GM03348 (cell line): ENCODE data around the gene CUX1.
"Not testable (repeated sequence)": the region's sequence is repeated elsewhere in the genome, so short reads cannot be mapped to it uniquely, and the experiment has no call there.

Experiments used
- DNase-seq: peaks from one replicate; pipeline ENCODE4 v3.0.0; 2012; ENCODE audit warnings: low spot score

The CUX1 gene

GRCh38 chr7:102046373-102047117 is 229.1 kb downstream of the CUX1 start:
- DNase-seq: no peak

- DNase-seq: no peak
Measured at GRCh38 chr7:102047167-102047566, 229.7 kb downstream of the CUX1 start.

GRCh38 chr7:102049765-102050164 is 232.3 kb downstream of the CUX1 start:
- no peak for DNase-seq

GRCh38 chr7:102050864-102051460 is 233.5 kb downstream of the CUX1 start:
- DNase-seq: no peak

- DNase-seq: not testable (repeated sequence)
Measured at GRCh38 chr7:102051736-102052135, 234.3 kb downstream of the CUX1 start.

GRCh38 chr7:102054158-102054557 is 236.7 kb downstream of the CUX1 start:
- no peak for DNase-seq

- no peak for DNase-seq
Measured at GRCh38 chr7:102055181-102055976, 238.0 kb downstream of the CUX1 start.

- no peak for DNase-seq
Measured at GRCh38 chr7:102059524-102059923, 242.1 kb downstream of the CUX1 start.

GRCh38 chr7:102061354-102061945 is 244.0 kb downstream of the CUX1 start:
- DNase-seq: no peak

GRCh38 chr7:102061981-102062390 is 244.6 kb downstream of the CUX1 start:
- no peak for DNase-seq

- DNase-seq: peak; percentile 36
Measured at GRCh38 chr7:102063690-102064180, 246.3 kb downstream of the CUX1 start.

- DNase-seq: peak; percentile 23
Measured at GRCh38 chr7:102064361-102065025, 247.1 kb downstream of the CUX1 start.

- no peak for DNase-seq
Measured at GRCh38 chr7:102065226-102065625, 247.8 kb downstream of the CUX1 start.

- no peak for DNase-seq
Measured at GRCh38 chr7:102066476-102066875, 249.1 kb downstream of the CUX1 start.

- DNase-seq: no peak
Measured at GRCh38 chr7:102068846-102069245, 251.4 kb downstream of the CUX1 start.

- no peak for DNase-seq
Measured at GRCh38 chr7:102069931-102070629, 252.7 kb downstream of the CUX1 start.

- no peak for DNase-seq
Measured at GRCh38 chr7:102072003-102072402, 254.6 kb downstream of the CUX1 start.

- no peak for DNase-seq
Measured at GRCh38 chr7:102072636-102073209, 255.3 kb downstream of the CUX1 start.

- DNase-seq: peak; percentile 16
Measured at GRCh38 chr7:102073931-102074880, 256.8 kb downstream of the CUX1 start.

- no peak for DNase-seq
Measured at GRCh38 chr7:102075126-102075525, 257.7 kb downstream of the CUX1 start.
